Endodermal cell (in vitro differentiated cells): ENCODE data around the gene BNC2. TPM values are rescaled to one million over a fixed set of nuclear protein-coding genes. Genes with fewer than 3 reads are reported as not detected.

ENCODE experiments used
- DNase-seq: peaks from one replicate; pipeline ENCODE4 v3.0.0-alpha.2; 2017
- H3K27ac ChIP-seq: 2 replicates; pipeline ENCODE4 v1.5.1; 2013; ENCODE audit warnings: mild to moderate bottlenecking, low read depth, low read length, moderate library complexity
- H3K27me3 ChIP-seq: 2 replicates; pipeline ENCODE4 v1.6.1; 2013; ENCODE audit warnings: mild to moderate bottlenecking, low read length, moderate library complexity; ENCODE audit not compliant: insufficient read depth, control insufficient read depth, poor library complexity, severe bottlenecking
- H3K36me3 ChIP-seq: 2 replicates; pipeline ENCODE4 v1.7.0; 2013; ENCODE audit warnings: mild to moderate bottlenecking, low read length, moderate library complexity; ENCODE audit not compliant: control insufficient read depth, insufficient read depth
- H3K4me1 ChIP-seq: one replicate; pipeline ENCODE4 v1.7.0; 2013; ENCODE audit warnings: low read length; ENCODE audit not compliant: control insufficient read depth, insufficient read depth
- H3K4me3 ChIP-seq: 2 replicates; pipeline ENCODE4 v1.5.1; 2013; ENCODE audit warnings: mild to moderate bottlenecking, low read length, moderate library complexity
- H3K9ac ChIP-seq: 2 replicates; pipeline ENCODE4 v1.6.1; 2013; ENCODE audit warnings: mild to moderate bottlenecking, low read length, moderate library complexity; ENCODE audit not compliant: poor library complexity, severe bottlenecking; ENCODE audit errors: extremely low read depth
- H3K9me3 ChIP-seq: 2 replicates; pipeline ENCODE4 v1.6.1; 2013; ENCODE audit warnings: mild to moderate bottlenecking, low read length, moderate library complexity; ENCODE audit not compliant: control insufficient read depth
- H3K27ac Mint-ChIP-seq: 2 replicates; pipeline ENCODE4 v1.8.0; 2020; ENCODE audit warnings: mixed read lengths
- H3K27me3 Mint-ChIP-seq: 2 replicates; pipeline ENCODE4 v1.8.0; 2021; ENCODE audit warnings: mild to moderate bottlenecking, mixed read lengths; ENCODE audit not compliant: insufficient read depth
- H3K36me3 Mint-ChIP-seq: 2 replicates; pipeline ENCODE4 v1.8.0; 2020; ENCODE audit warnings: low read depth, mixed read lengths
- H3K4me1 Mint-ChIP-seq: 2 replicates; pipeline ENCODE4 v1.8.0; 2020; ENCODE audit warnings: mixed read lengths
- H3K4me3 Mint-ChIP-seq: 2 replicates; pipeline ENCODE4 v1.8.0; 2020; ENCODE audit warnings: mild to moderate bottlenecking, moderate library complexity, mixed read lengths
- H3K9me3 Mint-ChIP-seq: 2 replicates; pipeline ENCODE4 v1.8.0; 2020; ENCODE audit warnings: mild to moderate bottlenecking, mixed read lengths
- WGBS, 2 experiments: methylation state at CpG; one replicate each; pipeline versions ENCODE4 v1.1.5 to v1.1.7; 2013; ENCODE audit warnings: missing lambda C conversion rate in 2 of 2, mixed read lengths in 1 of 2; ENCODE audit not compliant: insufficient coverage in 1 of 2, insufficient read length in 1 of 2; 5-methylcytosine and 5-hydroxymethylcytosine counted together
- total RNA-seq, 2 donors: library from RNA; stranded (reverse); fragmentation: NEBNext Ultra II Directional in 1 of 2; extraction: Animal tissue kit (Norgen Biotek cat#: 25700) in 1 of 2; gene quantifications; 2 replicates in 1 of 2; 3 replicates in 1 of 2; pipeline ENCODE4 v1.2.1, GENCODE V29; 2021
- TF ChIP-seq, protein P1 (sequence below): fragments of 200-600 bp; sonication (generic); conservative IDR thresholded peaks from 2 replicates; pipeline ENCODE4 v1.5.0; 2021; ENCODE audit warnings: antibody characterized with exemption, mild to moderate bottlenecking

BNC2 gene
- total RNA-seq, 2 donors from 2014 or later: 3.0 to 10.5 TPM

DNA sequence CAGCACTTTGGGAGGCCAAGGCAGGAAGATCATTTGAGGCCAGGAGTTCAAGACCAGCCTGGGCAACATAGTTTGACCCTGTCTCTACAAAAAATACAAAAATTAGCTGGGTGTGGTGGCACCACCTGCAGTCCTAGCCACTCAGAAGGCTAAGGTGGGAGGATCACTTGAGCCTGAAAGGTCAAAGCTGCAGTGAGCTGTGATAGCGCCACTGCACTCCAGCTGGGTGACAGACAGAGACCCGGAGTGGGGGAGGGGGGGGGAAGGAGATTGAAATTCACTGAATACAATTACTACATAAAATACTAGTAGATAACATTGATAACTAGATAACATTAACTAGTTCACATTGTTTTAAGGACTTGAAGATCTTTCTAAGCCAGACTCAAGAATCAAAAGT, 345.6 kb downstream of the BNC2 start:
- WGBS, 2 experiments: 57% methylated on average over 1 of the region's 2 CpGs; no CpG with 5 or more reads in 1 of the 2 experiments
- Mint-ChIP-seq H3K9me3 (peaks cover 25% of the 10 kb centered on the region), H3K4me3 (no peak overlapping the region), H3K27me3 (no peaks in the 10 kb centered on the region), H3K4me1 (peaks cover 47% of the 10 kb centered on the region), H3K36me3 (peaks cover 11% of the 10 kb centered on the region), H3K27ac (peak overlapping the region; percentile 22)
- Histone ChIP-seq H3K36me3 (no peaks in the 10 kb centered on the region), H3K27me3 (no peaks in the 10 kb centered on the region), H3K4me3 (no peak overlapping the region), H3K27ac (no peak overlapping the region), H3K4me1 (peaks cover 9% of the 10 kb centered on the region), H3K9me3 (peaks cover 14% of the 10 kb centered on the region), H3K9ac (no peak overlapping the region)
- DNase-seq: peak; percentile 82
- TF ChIP-seq, protein P1, sequence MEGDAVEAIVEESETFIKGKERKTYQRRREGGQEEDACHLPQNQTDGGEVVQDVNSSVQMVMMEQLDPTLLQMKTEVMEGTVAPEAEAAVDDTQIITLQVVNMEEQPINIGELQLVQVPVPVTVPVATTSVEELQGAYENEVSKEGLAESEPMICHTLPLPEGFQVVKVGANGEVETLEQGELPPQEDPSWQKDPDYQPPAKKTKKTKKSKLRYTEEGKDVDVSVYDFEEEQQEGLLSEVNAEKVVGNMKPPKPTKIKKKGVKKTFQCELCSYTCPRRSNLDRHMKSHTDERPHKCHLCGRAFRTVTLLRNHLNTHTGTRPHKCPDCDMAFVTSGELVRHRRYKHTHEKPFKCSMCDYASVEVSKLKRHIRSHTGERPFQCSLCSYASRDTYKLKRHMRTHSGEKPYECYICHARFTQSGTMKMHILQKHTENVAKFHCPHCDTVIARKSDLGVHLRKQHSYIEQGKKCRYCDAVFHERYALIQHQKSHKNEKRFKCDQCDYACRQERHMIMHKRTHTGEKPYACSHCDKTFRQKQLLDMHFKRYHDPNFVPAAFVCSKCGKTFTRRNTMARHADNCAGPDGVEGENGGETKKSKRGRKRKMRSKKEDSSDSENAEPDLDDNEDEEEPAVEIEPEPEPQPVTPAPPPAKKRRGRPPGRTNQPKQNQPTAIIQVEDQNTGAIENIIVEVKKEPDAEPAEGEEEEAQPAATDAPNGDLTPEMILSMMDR: no peak

DNA sequence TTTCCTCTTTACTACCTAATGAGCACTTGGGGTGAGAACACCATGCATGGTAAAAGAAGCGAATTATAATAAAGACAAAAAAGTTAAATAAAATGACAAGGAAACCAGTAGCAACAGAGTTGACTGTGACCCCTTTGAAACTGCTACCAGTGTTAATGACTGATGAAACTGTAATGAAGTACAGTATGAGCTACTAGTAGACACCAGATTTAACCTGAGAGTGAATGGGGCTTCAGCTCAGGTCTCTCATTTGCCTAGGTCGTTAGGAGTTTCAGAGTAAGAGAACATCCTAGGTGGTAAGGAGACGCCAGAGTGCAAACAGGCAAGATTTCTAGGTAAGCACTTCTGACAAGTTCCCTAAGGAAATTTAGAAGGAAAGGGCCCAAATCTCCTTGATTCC, 346.4 kb downstream of the BNC2 start:
- no peak for DNase-seq
- peaks cover 51% of the 10 kb centered on the region for H3K4me1 Mint-ChIP-seq
- H3K4me1 ChIP-seq: peaks cover 9% of the 10 kb centered on the region
- no peaks in the 10 kb centered on the region for H3K27me3 Mint-ChIP-seq
- H3K4me3 Mint-ChIP-seq: no peak overlapping the region
- no peak overlapping the region for H3K4me3 ChIP-seq
- no peak overlapping the region for H3K27ac Mint-ChIP-seq
- H3K27me3 ChIP-seq: no peaks in the 10 kb centered on the region
- H3K36me3 Mint-ChIP-seq: peaks cover 11% of the 10 kb centered on the region
- H3K9me3 Mint-ChIP-seq: peaks cover 25% of the 10 kb centered on the region
- no peaks in the 10 kb centered on the region for H3K36me3 ChIP-seq
- 53 to 71% methylated on average over 2 to 3 of the region's 3 CpGs for WGBS, 2 experiments
- H3K27ac ChIP-seq: no peak overlapping the region
- H3K9ac ChIP-seq: no peak overlapping the region
- H3K9me3 ChIP-seq: peaks cover 14% of the 10 kb centered on the region
- TF ChIP-seq, protein P1: no peak

- Histone ChIP-seq H3K4me1 (peaks cover 10% of the 10 kb centered on the region), H3K9ac (no peak overlapping the region), H3K27ac (peak overlapping the region; percentile 36), H3K36me3 (no peaks in the 10 kb centered on the region), H3K27me3 (no peaks in the 10 kb centered on the region), H3K9me3 (peaks cover 14% of the 10 kb centered on the region), H3K4me3 (no peak overlapping the region)
- Mint-ChIP-seq H3K27me3 (no peaks in the 10 kb centered on the region), H3K36me3 (peaks cover 11% of the 10 kb centered on the region), H3K27ac (peak overlapping the region; percentile 26), H3K9me3 (peaks cover 25% of the 10 kb centered on the region), H3K4me3 (no peak overlapping the region), H3K4me1 (peaks cover 54% of the 10 kb centered on the region)
- WGBS, 2 experiments: 92 to 100% methylated on average over 2 to 3 of the region's 3 CpGs
- DNase-seq: no peak
- TF ChIP-seq, protein P1: no peak
Observed at GRCh38 chr9:16521868-16522411, 348.5 kb downstream of the BNC2 start.
